Measurements from ENCODE around the gene PLOD3.

Gene PLOD3

GRCh38 chr7:101233907-101234547 lies 16.6 kb upstream of the PLOD3 start:
- H3K36me3 ChIP-seq (ENCODE audit: control insufficient read depth in 4 of 4, insufficient read depth in 4 of 4, low read length in 3 of 4): peaks cover 0 to 22% (median 13%) of the 10 kb centered on the region in 4 experiments
- POLR2A ChIA-PET: no interaction called here
- WGBS (ENCODE audit: insufficient coverage): 96% methylated on average over 16 of the region's 21 CpGs
- no peaks in the 10 kb centered on the region for H3K27me3 ChIP-seq (replicated peaks in 2 of 5; ENCODE audit: control insufficient read depth in 4 of 5, insufficient read depth in 5 of 5, low read length in 4 of 5)
- DNase-seq: no peak
- H3K27ac ChIP-seq (ENCODE audit: insufficient read depth in 1 of 2, low read depth in 1 of 2, low read length in 2 of 2, poor library complexity in 1 of 2, severe bottlenecking in 2 of 2): no peak overlapping the region
- CTCF ChIA-PET: interaction anchor here (0.6 to 4.8 kb wide), 6 partner anchors 10 to 149 kb away, joined by 3 to 35 read pairs (median 9); partner anchors contain the start of genes FIS1, PLOD3 and ZNHIT1
- no peaks in the 10 kb centered on the region for H3K9me3 ChIP-seq (ENCODE audit: control extremely low read depth in 1 of 5, control insufficient read depth in 4 of 5, insufficient read depth in 2 of 5, low read depth in 1 of 5, low read length in 4 of 5)
- H3K4me1 ChIP-seq (ENCODE audit: control extremely low read depth in 1 of 4, control insufficient read depth in 4 of 4, insufficient read depth in 4 of 4, low read length in 3 of 4): peaks cover 2 to 47% (median 43%) of the 10 kb centered on the region in 4 experiments
- no peak overlapping the region for H3K4me3 ChIP-seq (ENCODE audit: control insufficient read depth in 1 of 7, extremely low read depth in 1 of 7, insufficient read depth in 4 of 7, low read depth in 2 of 7, low read length in 6 of 7)

- Histone ChIP-seq H3K9me3 (ENCODE audit: control extremely low read depth in 1 of 5, control insufficient read depth in 4 of 5, insufficient read depth in 2 of 5, low read depth in 1 of 5, low read length in 4 of 5) (no peaks in the 10 kb centered on the region), H3K36me3 (ENCODE audit: control insufficient read depth in 4 of 4, insufficient read depth in 4 of 4, low read length in 3 of 4) (peaks cover 0 to 23% (median 12%) of the 10 kb centered on the region in 4 experiments), H3K27ac (ENCODE audit: insufficient read depth in 1 of 2, low read depth in 1 of 2, low read length in 2 of 2, poor library complexity in 1 of 2, severe bottlenecking in 2 of 2) (no peak overlapping the region), H3K4me3 (ENCODE audit: control insufficient read depth in 1 of 7, extremely low read depth in 1 of 7, insufficient read depth in 4 of 7, low read depth in 2 of 7, low read length in 6 of 7) (no peak overlapping the region), H3K4me1 (ENCODE audit: control extremely low read depth in 1 of 4, control insufficient read depth in 4 of 4, insufficient read depth in 4 of 4, low read length in 3 of 4) (peaks cover 0 to 30% (median 26%) of the 10 kb centered on the region in 4 experiments), H3K27me3 (replicated peaks in 2 of 5; ENCODE audit: control insufficient read depth in 4 of 5, insufficient read depth in 5 of 5, low read length in 4 of 5) (no peaks in the 10 kb centered on the region)
- no peak for DNase-seq
- POLR2A ChIA-PET: interaction anchor here (0.5 kb wide), 1 partner anchor 20 kb away, joined by 4 read pairs; no protein-coding TSS in a partner anchor
- 92% methylated on average over 33 of the region's 52 CpGs for WGBS (ENCODE audit: insufficient coverage)
- CTCF ChIA-PET: interaction anchor here (3.5 kb wide), 1 partner anchor 11 kb away, joined by 13 read pairs; no protein-coding TSS in a partner anchor
Observed at GRCh38 chr7:101232141-101232850, 14.9 kb upstream of the PLOD3 start.

DNA sequence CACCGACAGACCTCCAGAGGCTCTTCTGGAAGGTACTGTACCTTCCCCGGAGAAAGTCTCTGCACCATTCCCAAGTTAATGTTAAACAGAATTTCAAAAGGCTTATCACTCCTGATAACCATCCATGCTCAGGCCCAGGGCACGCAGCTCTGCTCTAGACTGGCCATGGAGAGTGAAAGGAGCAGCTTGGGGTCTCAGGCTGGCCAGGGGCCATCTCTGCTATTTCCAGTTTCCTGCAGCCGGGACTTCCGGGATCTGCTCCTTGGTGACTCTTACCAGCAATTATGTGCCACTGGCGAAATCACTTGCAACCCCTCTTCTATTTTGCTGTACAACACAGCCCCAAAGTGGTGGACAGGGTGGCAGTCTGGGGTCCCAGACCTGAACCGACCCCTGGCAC lies 14.3 kb upstream of the PLOD3 start:
- Histone ChIP-seq H3K27me3 (replicated peaks in 2 of 5; ENCODE audit: control insufficient read depth in 4 of 5, insufficient read depth in 5 of 5, low read length in 4 of 5) (no peaks in the 10 kb centered on the region), H3K36me3 (ENCODE audit: control insufficient read depth in 4 of 4, insufficient read depth in 4 of 4, low read length in 3 of 4) (peaks cover 1 to 28% (median 14%) of the 10 kb centered on the region in 4 experiments), H3K27ac (ENCODE audit: insufficient read depth in 1 of 2, low read depth in 1 of 2, low read length in 2 of 2, poor library complexity in 1 of 2, severe bottlenecking in 2 of 2) (no peak overlapping the region), H3K9me3 (ENCODE audit: control extremely low read depth in 1 of 5, control insufficient read depth in 4 of 5, insufficient read depth in 2 of 5, low read depth in 1 of 5, low read length in 4 of 5) (no peaks in the 10 kb centered on the region), H3K4me1 (ENCODE audit: control extremely low read depth in 1 of 4, control insufficient read depth in 4 of 4, insufficient read depth in 4 of 4, low read length in 3 of 4) (peaks cover 0 to 26% (median 20%) of the 10 kb centered on the region in 4 experiments), H3K4me3 (ENCODE audit: control insufficient read depth in 1 of 7, extremely low read depth in 1 of 7, insufficient read depth in 4 of 7, low read depth in 2 of 7, low read length in 6 of 7) (no peak overlapping the region)
- POLR2A ChIA-PET: no interaction called here
- WGBS (ENCODE audit: insufficient coverage): 91% methylated on average over 5 of the region's 7 CpGs
- DNase-seq: no peak
- CTCF ChIA-PET: interaction anchor here (0.8 to 3.5 kb wide), 2 partner anchors 12 to 76 kb away, joined by 3 to 13 read pairs; no protein-coding TSS in a partner anchor

DNA sequence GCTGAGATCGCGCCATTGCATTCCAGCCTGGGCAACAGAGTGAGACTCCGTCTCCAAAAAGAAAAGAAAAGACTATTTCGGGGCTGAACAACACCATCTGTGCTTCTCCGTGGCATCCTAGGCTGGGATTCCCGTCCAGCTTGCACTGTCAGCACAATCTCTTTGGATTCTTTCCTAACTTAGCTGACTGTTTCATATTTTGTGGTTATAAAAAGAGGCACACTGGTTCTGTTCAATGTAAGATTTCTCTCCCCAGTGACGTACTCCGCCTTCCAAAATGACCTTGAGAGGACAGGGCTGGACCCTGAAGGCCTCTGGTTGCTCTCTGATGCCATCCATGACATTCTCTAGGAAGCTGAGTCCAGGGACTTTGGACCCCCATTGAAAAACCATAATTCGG lies 9.3 kb upstream of the PLOD3 start:
- 98% methylated on average over 8 of the region's 9 CpGs for WGBS (ENCODE audit: insufficient coverage)
- H3K27me3 ChIP-seq (replicated peaks in 2 of 5; ENCODE audit: control insufficient read depth in 4 of 5, insufficient read depth in 5 of 5, low read length in 4 of 5): no peaks in the 10 kb centered on the region
- POLR2A ChIA-PET: no interaction called here
- DNase-seq: no peak
- peaks cover 4 to 54% (median 33%) of the 10 kb centered on the region in 4 experiments for H3K36me3 ChIP-seq (ENCODE audit: control insufficient read depth in 4 of 4, insufficient read depth in 4 of 4, low read length in 3 of 4)
- H3K4me1 ChIP-seq (ENCODE audit: control extremely low read depth in 1 of 4, control insufficient read depth in 4 of 4, insufficient read depth in 4 of 4, low read length in 3 of 4): peaks cover 0 to 9% (median 3%) of the 10 kb centered on the region in 4 experiments
- no peak overlapping the region for H3K4me3 ChIP-seq (ENCODE audit: control insufficient read depth in 1 of 7, extremely low read depth in 1 of 7, insufficient read depth in 4 of 7, low read depth in 2 of 7, low read length in 6 of 7)
- H3K9me3 ChIP-seq (ENCODE audit: control extremely low read depth in 1 of 5, control insufficient read depth in 4 of 5, insufficient read depth in 2 of 5, low read depth in 1 of 5, low read length in 4 of 5): no peaks in the 10 kb centered on the region
- H3K27ac ChIP-seq (ENCODE audit: insufficient read depth in 1 of 2, low read depth in 1 of 2, low read length in 2 of 2, poor library complexity in 1 of 2, severe bottlenecking in 2 of 2): no peak overlapping the region
- CTCF ChIA-PET: interaction anchor here (1.4 to 3.3 kb wide), 4 partner anchors 9 to 17 kb away, joined by 3 to 23 read pairs (median 12); partner anchors contain the start of genes CLDN15, FIS1, PLOD3 and ZNHIT1

DNA sequence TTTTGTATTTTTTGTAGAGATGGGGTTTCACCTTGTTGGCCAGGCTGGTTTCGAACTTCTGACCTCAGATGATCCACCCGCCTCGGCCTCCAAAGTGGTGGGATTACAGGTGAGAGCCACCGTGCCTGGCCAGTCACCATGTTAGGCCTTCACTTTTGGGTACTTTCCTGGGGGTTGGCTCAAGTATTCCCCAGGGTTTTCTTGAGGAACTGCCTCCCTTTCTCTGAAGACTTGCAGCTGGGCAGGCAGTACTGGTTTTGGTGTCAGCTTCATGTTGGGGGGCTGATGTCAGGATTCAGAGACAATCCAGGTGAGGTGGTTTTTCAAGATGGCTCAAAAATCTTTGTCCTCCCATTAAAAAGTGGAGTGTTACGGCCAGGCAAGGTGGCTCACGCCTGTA lies 8.3 kb upstream of the PLOD3 start:
- Histone ChIP-seq H3K36me3 (ENCODE audit: control insufficient read depth in 4 of 4, insufficient read depth in 4 of 4, low read length in 3 of 4) (peaks cover 4 to 52% (median 31%) of the 10 kb centered on the region in 4 experiments), H3K4me1 (ENCODE audit: control extremely low read depth in 1 of 4, control insufficient read depth in 4 of 4, insufficient read depth in 4 of 4, low read length in 3 of 4) (peaks cover 0 to 4% (median 2%) of the 10 kb centered on the region in 4 experiments), H3K27me3 (replicated peaks in 2 of 5; ENCODE audit: control insufficient read depth in 4 of 5, insufficient read depth in 5 of 5, low read length in 4 of 5) (no peaks in the 10 kb centered on the region), H3K27ac (ENCODE audit: insufficient read depth in 1 of 2, low read depth in 1 of 2, low read length in 2 of 2, poor library complexity in 1 of 2, severe bottlenecking in 2 of 2) (no peak overlapping the region), H3K9me3 (ENCODE audit: control extremely low read depth in 1 of 5, control insufficient read depth in 4 of 5, insufficient read depth in 2 of 5, low read depth in 1 of 5, low read length in 4 of 5) (no peaks in the 10 kb centered on the region), H3K4me3 (ENCODE audit: control insufficient read depth in 1 of 7, extremely low read depth in 1 of 7, insufficient read depth in 4 of 7, low read depth in 2 of 7, low read length in 6 of 7) (no peak overlapping the region)
- CTCF ChIA-PET: interaction anchor here (1.2 to 3.3 kb wide), 3 partner anchors 9 to 19 kb away, joined by 3 to 23 read pairs (median 3); partner anchors contain the start of gene CLDN15
- no peak for DNase-seq
- POLR2A ChIA-PET: no interaction called here
- WGBS (ENCODE audit: insufficient coverage): 99% methylated on average over 5 of the region's 6 CpGs

DNA sequence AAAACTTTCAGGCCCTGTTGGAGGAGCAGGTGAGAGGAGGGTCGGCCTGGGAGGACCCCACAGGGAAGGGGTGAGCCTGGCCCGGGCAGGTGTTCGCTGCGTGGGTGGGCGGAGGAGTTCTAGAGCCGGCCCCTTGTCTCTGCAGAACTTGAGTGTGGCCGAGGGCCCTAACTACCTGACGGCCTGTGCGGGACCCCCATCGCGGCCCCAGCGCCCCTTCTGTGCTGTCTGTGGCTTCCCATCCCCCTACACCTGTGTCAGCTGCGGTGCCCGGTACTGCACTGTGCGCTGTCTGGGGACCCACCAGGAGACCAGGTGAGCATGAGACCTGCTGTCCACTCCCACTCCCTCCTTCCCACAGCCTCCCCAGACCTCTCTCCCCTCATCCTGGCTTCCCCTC lies 6.1 kb upstream of the PLOD3 start:
- H3K9me3 ChIP-seq (ENCODE audit: control extremely low read depth in 1 of 5, control insufficient read depth in 4 of 5, insufficient read depth in 2 of 5, low read depth in 1 of 5, low read length in 4 of 5): no peaks in the 10 kb centered on the region
- POLR2A ChIA-PET: no interaction called here
- no peak overlapping the region for H3K4me3 ChIP-seq (ENCODE audit: control insufficient read depth in 1 of 7, extremely low read depth in 1 of 7, insufficient read depth in 4 of 7, low read depth in 2 of 7, low read length in 6 of 7)
- CTCF ChIA-PET: interaction anchor here (1.6 kb wide), 1 partner anchor 21 kb away, joined by 6 read pairs; the partner anchor contains the start of gene FIS1
- H3K27me3 ChIP-seq (replicated peaks in 2 of 5; ENCODE audit: control insufficient read depth in 4 of 5, insufficient read depth in 5 of 5, low read length in 4 of 5): no peaks in the 10 kb centered on the region
- no peak for DNase-seq
- WGBS (ENCODE audit: insufficient coverage): 97% methylated on average over 14 of the region's 15 CpGs
- H3K27ac ChIP-seq (ENCODE audit: insufficient read depth in 1 of 2, low read depth in 1 of 2, low read length in 2 of 2, poor library complexity in 1 of 2, severe bottlenecking in 2 of 2): no peak overlapping the region
- peaks cover 3 to 11% (median 8%) of the 10 kb centered on the region in 4 experiments for H3K4me1 ChIP-seq (ENCODE audit: control extremely low read depth in 1 of 4, control insufficient read depth in 4 of 4, insufficient read depth in 4 of 4, low read length in 3 of 4)
- peaks cover 4 to 50% (median 31%) of the 10 kb centered on the region in 4 experiments for H3K36me3 ChIP-seq (ENCODE audit: control insufficient read depth in 4 of 4, insufficient read depth in 4 of 4, low read length in 3 of 4)

All from common myeloid progenitor, CD34-positive (primary cell).